HepG2 (cell line): ENCODE measurements around the gene OSBPL10. TPM values are rescaled to one million over a fixed set of nuclear protein-coding genes. Genes with fewer than 3 reads are reported as not detected.

Experiments used
- ATAC-seq: fragments of 200-7000 bp; cut with Tn5 transposase; 3 replicates; pipeline ENCODE4 v1.9.1; 2020; ENCODE audit warnings: mild to moderate bottlenecking, moderate library complexity
- BruUV-seq: library from RNA; stranded (reverse); fragments of 400-500 nt; replicated peaks from 2 replicates; lab custom pipeline; 2021; lab: Mats Ljungman, UMichigan
- CTCF ChIA-PET: fragments of 300-600 bp; formaldehyde crosslinking; extraction: SDS; loops from one replicate; lab custom pipeline; 2021; ENCODE audit warnings: low total read pairs, inconsistent platforms, low intra/inter-chr PET ratio; lab: Yijun Ruan, JAX
- POLR2A ChIA-PET: fragments of 350-600 bp; sonication (Branson Sonifier 250); formaldehyde crosslinking; loops from one replicate; lab custom pipeline; 2020; ENCODE audit warnings: antibody characterized with exemption, inconsistent platforms; lab: Yijun Ruan, JAX
- DNase-seq: peaks from one replicate; pipeline ENCODE4 v3.0.0-alpha.2; 2015; ENCODE audit warnings: low spot score
- FAIRE-seq: peaks from 3 replicates; lab custom pipeline; 2011; peaks lifted over from hg19 to GRCh38; lab: Jason Lieb, UNC
- H2AFZ ChIP-seq: one replicate; pipeline ENCODE4 v1.6.1; 2011; ENCODE audit warnings: low read length, inconsistent platforms
- H3K27ac ChIP-seq: fragments of 300-600 bp; 3 replicates; pipeline ENCODE4 v1.8.0; 2011; ENCODE audit warnings: mixed run types, mild to moderate bottlenecking, mixed read lengths, low read length, inconsistent platforms; ENCODE audit not compliant: insufficient read depth; ENCODE audit errors: extremely low read length
- H3K27me3 ChIP-seq, 2 experiments: fragments of 200-600 bp in 1 of 2; 2 replicates in 1 of 2; 3 replicates in 1 of 2; pipeline versions ENCODE4 v1.6.0 to v1.8.0; 2011; ENCODE audit warnings: low read length in 2 of 2, mild to moderate bottlenecking in 2 of 2, moderate library complexity in 2 of 2, inconsistent platforms in 1 of 2; ENCODE audit not compliant: insufficient read depth in 2 of 2, control insufficient read depth in 1 of 2
- H3K36me3 ChIP-seq, 2 experiments: fragments of 200-600 bp in 1 of 2; replicated peaks in 1 of 2; 2 replicates in 1 of 2; 3 replicates in 1 of 2; pipeline versions ENCODE4 v1.5.1 to v1.8.0; 2011; ENCODE audit warnings: low read length in 2 of 2, inconsistent platforms in 1 of 2; ENCODE audit not compliant: insufficient read depth in 2 of 2, control insufficient read depth in 1 of 2
- H3K4me1 ChIP-seq: 2 replicates; pipeline ENCODE4 v1.5.1; 2012; ENCODE audit warnings: low read length, inconsistent platforms; ENCODE audit not compliant: insufficient read depth
- H3K4me2 ChIP-seq: 2 replicates; pipeline ENCODE4 v1.6.0; 2011; ENCODE audit warnings: low read depth, low read length, inconsistent platforms
- H3K4me3 ChIP-seq, 3 experiments: fragments of 200-600 bp in 1 of 3; sonication (generic), shearing (Covaris generic) in 1 of 3; replicated peaks in 1 of 3; 2 replicates each; pipeline ENCODE4 v1.5.1; 2011 to 2016; ENCODE audit warnings: low read length in 3 of 3, inconsistent platforms in 2 of 3, low read depth in 2 of 3, mild to moderate bottlenecking in 2 of 3, control low read depth in 1 of 3, mixed read lengths in 1 of 3; ENCODE audit not compliant: insufficient read depth in 1 of 3
- H3K79me2 ChIP-seq: one replicate; pipeline ENCODE4 v1.6.1; 2011; ENCODE audit warnings: low read length, inconsistent platforms; ENCODE audit not compliant: insufficient read depth
- H3K9ac ChIP-seq: 2 replicates; pipeline ENCODE4 v1.6.0; 2011; ENCODE audit warnings: mild to moderate bottlenecking, low read depth, low read length, inconsistent platforms; ENCODE audit not compliant: insufficient read depth
- H3K9me3 ChIP-seq: 2 replicates; pipeline ENCODE4 v1.5.1; 2012; ENCODE audit warnings: mild to moderate bottlenecking, low read length
- H4K20me1 ChIP-seq: 2 replicates; pipeline ENCODE4 v1.6.0; 2011; ENCODE audit warnings: inconsistent platforms, mild to moderate bottlenecking, low read length, moderate library complexity; ENCODE audit not compliant: insufficient read depth
- DR1 ChIP-seq: sonication (generic); formaldehyde crosslinking; IDR thresholded peaks from 2 replicates; pipeline ENCODE4 v1.8.0; 2021; ENCODE audit warnings: mild to moderate bottlenecking, missing genetic modification reagents, inconsistent platforms
- JUNB ChIP-seq: sonication (generic); formaldehyde crosslinking; IDR thresholded peaks from 2 replicates; pipeline ENCODE4 v1.8.0; 2022; ENCODE audit warnings: missing genetic modification reagents, mild to moderate bottlenecking, borderline replicate concordance
- KAT8 ChIP-seq: IDR thresholded peaks from 2 replicates; pipeline ENCODE4 v1.6.1; 2016; ENCODE audit warnings: missing genetic modification reagents, missing compliant biosample characterization
- NKX3-1 ChIP-seq: sonication (generic); formaldehyde crosslinking; IDR thresholded peaks from 2 replicates; pipeline ENCODE4 v1.5.0; 2020; ENCODE audit warnings: missing genetic modification reagents
- NR2F1 ChIP-seq, 2 experiments: fragments of 450-650 bp in 1 of 2; formaldehyde crosslinking in 1 of 2; IDR thresholded peaks; 2 replicates each; pipeline versions ENCODE4 v1.5.0 to v1.6.1; 2016 to 2020; ENCODE audit warnings: mild to moderate bottlenecking in 1 of 2, missing compliant biosample characterization in 1 of 2, missing genetic modification reagents in 1 of 2, moderate library complexity in 1 of 2
- SNAPC4 ChIP-seq: sonication (generic); formaldehyde crosslinking; IDR thresholded peaks from 2 replicates; pipeline ENCODE4 v1.4.0; 2020; ENCODE audit warnings: mild to moderate bottlenecking, missing genetic modification reagents
- ZBTB38 ChIP-seq: sonication (generic); formaldehyde crosslinking; IDR thresholded peaks from 2 replicates; pipeline ENCODE4 v1.5.1; 2020; ENCODE audit warnings: mild to moderate bottlenecking, missing genetic modification reagents
- ZFP36L2 ChIP-seq: sonication (generic); formaldehyde crosslinking; IDR thresholded peaks from 2 replicates; pipeline ENCODE4 v1.4.0; 2020; ENCODE audit warnings: missing genetic modification reagents
- ZFX ChIP-seq: sonication (generic); formaldehyde crosslinking; IDR thresholded peaks from 2 replicates; pipeline ENCODE4 v1.4.0; 2020; ENCODE audit warnings: mild to moderate bottlenecking, low read depth, missing genetic modification reagents, moderate library complexity
- ZMAT5 ChIP-seq: sonication (generic); formaldehyde crosslinking; IDR thresholded peaks from 2 replicates; pipeline ENCODE4 v1.5.0; 2020; ENCODE audit warnings: mild to moderate bottlenecking, low read depth, missing genetic modification reagents, borderline replicate concordance
- ZNF570 ChIP-seq: sonication (generic); formaldehyde crosslinking; IDR thresholded peaks from 2 replicates; pipeline ENCODE4 v1.4.0; 2020; ENCODE audit warnings: mild to moderate bottlenecking, missing genetic modification reagents, borderline replicate concordance
- WGBS: methylation state at CpG from one replicate; pipeline ENCODE4 v1.1.6; 2017; ENCODE audit warnings: low lambda C conversion rate; 5-methylcytosine and 5-hydroxymethylcytosine counted together
- in situ Hi-C: cut with HindIII; loops from 2 replicates; pipeline ENCODE4 v1.10.0; 2017; ENCODE audit warnings: low pct_unique_long_range_greater_than_20kb; ENCODE audit not compliant: extremely low pct_ligation_motif_present
- intact Hi-C: fragments of 100-400 bp; cut with micrococcal nuclease; formaldehyde crosslinking; loops from one replicate; pipeline ENCODE4 v1.10.0; 2022; ENCODE audit not compliant: unreplicated experiment
- polyA plus RNA-seq, 8 experiments: library from polyadenylated mRNA; depleted of rRNA in 3 of 8; stranded (reverse) in 7 of 8; unstranded in 1 of 8; fragments of >200 nt; fragmentation: Illumina TruSeq in 4 of 8; extraction: Trizol in 4 of 8; gene quantifications; 2 replicates each; pipeline versions ENCODE4 v1.2.1 to v1.2.3, GENCODE V29; 2011 to 2016; ENCODE audit warnings: low read depth in 4 of 8, missing spikeins in 1 of 8, mixed read lengths in 1 of 8; ENCODE audit not compliant: insufficient read depth in 1 of 8
- total RNA-seq, 5 experiments: library from RNA; depleted of rRNA; stranded (reverse); fragments of >200 nt; fragmentation: Illumina TruSeq; extraction: Trizol; gene quantifications; 2 replicates each; pipeline ENCODE4 v1.2.3, GENCODE V29; 2016; ENCODE audit warnings: low read depth in 1 of 5
- TF ChIP-seq, protein P1 (sequence below): sonication (generic); formaldehyde crosslinking; IDR thresholded peaks from 2 replicates; pipeline ENCODE4 v1.4.0; 2020; ENCODE audit warnings: missing genetic modification reagents, borderline replicate concordance
- TF ChIP-seq, protein P2 (sequence below): IDR thresholded peaks from 2 replicates; pipeline ENCODE4 v1.6.1; 2018; ENCODE audit warnings: missing genetic modification reagents, mild to moderate bottlenecking, missing compliant biosample characterization
- TF ChIP-seq, protein P3 (sequence below): fragments of 450-650 bp; IDR thresholded peaks from 2 replicates; pipeline ENCODE4 v1.6.1; 2017

The OSBPL10 gene
- total and polyA plus RNA-seq, 2 of the 13 experiments (the other 11 are each of a cell fraction or from before 2014, with no cell fraction given): 10.3 to 28.6 TPM

DNA sequence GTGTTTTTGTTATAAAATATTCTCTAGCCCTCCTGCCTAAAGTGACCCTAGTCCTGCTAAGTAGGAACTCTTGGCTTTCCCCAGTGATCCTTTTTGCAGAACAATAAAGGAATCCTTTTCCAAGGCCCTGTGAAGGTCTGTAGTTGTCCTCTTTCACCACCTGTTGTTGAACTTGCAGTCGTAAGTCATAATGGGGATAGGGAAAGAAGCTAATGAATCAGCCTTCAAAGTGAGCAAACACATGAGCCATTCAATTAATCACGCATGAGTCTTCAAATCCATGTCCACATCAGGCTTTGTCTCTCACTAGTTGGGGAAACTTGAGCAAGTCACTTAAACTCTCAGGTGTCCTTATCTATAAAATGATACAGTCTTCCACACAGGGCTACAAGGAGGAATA is 28.0 kb upstream of the OSBPL10 start:
- Histone ChIP-seq H3K4me3 (no peak overlapping the region), H2AFZ (no peak overlapping the region), H4K20me1 (no peaks in the 10 kb centered on the region), H3K27ac (no peak overlapping the region), H3K79me2 (no peaks in the 10 kb centered on the region), H3K9me3 (no peaks in the 10 kb centered on the region), H3K4me2 (no peak overlapping the region), H3K36me3 (no peaks in the 10 kb centered on the region), H3K9ac (no peak overlapping the region), H3K27me3 (no peaks in the 10 kb centered on the region), H3K4me1 (no peaks in the 10 kb centered on the region)
- FAIRE-seq: no peak
- no TSS peak for BruUV-seq
- ChIA-PET CTCF (no interaction called here), POLR2A (no interaction called here)
- ATAC-seq: no peak
- intact Hi-C loops (no loop called here), in situ Hi-C loops (no loop called here)
- peak; percentile 28 for DNase-seq
- WGBS: 23% methylated on average over 2 of the region's 2 CpGs
- no peak for TF ChIP-seq JUNB (CRISPR knock-in tag)
- TF ChIP-seq ZFP36L2 (CRISPR knock-in tag): no peak
- TF ChIP-seq ZFX (CRISPR knock-in tag): no peak
- TF ChIP-seq SNAPC4 (CRISPR knock-in tag): no peak
- no peak for TF ChIP-seq ZMAT5 (CRISPR knock-in tag)
- no peak for TF ChIP-seq ZBTB38 (CRISPR knock-in tag)
- TF ChIP-seq KAT8 (CRISPR knock-in tag): no peak
- TF ChIP-seq NR2F1 (CRISPR knock-in tag; IDR thresholded peaks at IDR 0.05): no peak
- TF ChIP-seq ZNF570 (CRISPR knock-in tag): no peak
- TF ChIP-seq DR1 (CRISPR knock-in tag): no peak
- no peak for TF ChIP-seq NKX3-1 (CRISPR knock-in tag)
- TF ChIP-seq, protein P1, sequence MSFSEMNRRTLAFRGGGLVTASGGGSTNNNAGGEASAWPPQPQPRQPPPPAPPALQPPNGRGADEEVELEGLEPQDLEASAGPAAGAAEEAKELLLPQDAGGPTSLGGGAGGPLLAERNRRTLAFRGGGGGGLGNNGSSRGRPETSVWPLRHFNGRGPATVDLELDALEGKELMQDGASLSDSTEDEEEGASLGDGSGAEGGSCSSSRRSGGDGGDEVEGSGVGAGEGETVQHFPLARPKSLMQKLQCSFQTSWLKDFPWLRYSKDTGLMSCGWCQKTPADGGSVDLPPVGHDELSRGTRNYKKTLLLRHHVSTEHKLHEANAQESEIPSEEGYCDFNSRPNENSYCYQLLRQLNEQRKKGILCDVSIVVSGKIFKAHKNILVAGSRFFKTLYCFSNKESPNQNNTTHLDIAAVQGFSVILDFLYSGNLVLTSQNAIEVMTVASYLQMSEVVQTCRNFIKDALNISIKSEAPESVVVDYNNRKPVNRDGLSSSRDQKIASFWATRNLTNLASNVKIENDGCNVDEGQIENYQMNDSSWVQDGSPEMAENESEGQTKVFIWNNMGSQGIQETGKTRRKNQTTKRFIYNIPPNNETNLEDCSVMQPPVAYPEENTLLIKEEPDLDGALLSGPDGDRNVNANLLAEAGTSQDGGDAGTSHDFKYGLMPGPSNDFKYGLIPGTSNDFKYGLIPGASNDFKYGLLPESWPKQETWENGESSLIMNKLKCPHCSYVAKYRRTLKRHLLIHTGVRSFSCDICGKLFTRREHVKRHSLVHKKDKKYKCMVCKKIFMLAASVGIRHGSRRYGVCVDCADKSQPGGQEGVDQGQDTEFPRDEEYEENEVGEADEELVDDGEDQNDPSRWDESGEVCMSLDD (CRISPR knock-in tag): no peak
- TF ChIP-seq, protein P2, sequence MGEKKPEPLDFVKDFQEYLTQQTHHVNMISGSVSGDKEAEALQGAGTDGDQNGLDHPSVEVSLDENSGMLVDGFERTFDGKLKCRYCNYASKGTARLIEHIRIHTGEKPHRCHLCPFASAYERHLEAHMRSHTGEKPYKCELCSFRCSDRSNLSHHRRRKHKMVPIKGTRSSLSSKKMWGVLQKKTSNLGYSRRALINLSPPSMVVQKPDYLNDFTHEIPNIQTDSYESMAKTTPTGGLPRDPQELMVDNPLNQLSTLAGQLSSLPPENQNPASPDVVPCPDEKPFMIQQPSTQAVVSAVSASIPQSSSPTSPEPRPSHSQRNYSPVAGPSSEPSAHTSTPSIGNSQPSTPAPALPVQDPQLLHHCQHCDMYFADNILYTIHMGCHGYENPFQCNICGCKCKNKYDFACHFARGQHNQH (CRISPR knock-in tag): no peak
- TF ChIP-seq, protein P3, sequence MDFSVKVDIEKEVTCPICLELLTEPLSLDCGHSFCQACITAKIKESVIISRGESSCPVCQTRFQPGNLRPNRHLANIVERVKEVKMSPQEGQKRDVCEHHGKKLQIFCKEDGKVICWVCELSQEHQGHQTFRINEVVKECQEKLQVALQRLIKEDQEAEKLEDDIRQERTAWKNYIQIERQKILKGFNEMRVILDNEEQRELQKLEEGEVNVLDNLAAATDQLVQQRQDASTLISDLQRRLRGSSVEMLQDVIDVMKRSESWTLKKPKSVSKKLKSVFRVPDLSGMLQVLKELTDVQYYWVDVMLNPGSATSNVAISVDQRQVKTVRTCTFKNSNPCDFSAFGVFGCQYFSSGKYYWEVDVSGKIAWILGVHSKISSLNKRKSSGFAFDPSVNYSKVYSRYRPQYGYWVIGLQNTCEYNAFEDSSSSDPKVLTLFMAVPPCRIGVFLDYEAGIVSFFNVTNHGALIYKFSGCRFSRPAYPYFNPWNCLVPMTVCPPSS: no peak
